Activated CD8-positive, alpha-beta memory T cell treated with anti-CD3 and anti-CD28 coated beads, Interleukin-2, amount 50 U/mL, for 1 hour (primary cell): ENCODE measurements around the gene SCNM1.
"Not testable (repeated sequence)": the region's sequence is repeated elsewhere in the genome, so short reads cannot be mapped to it uniquely, and the experiment has no call there.

ENCODE experiments used
- DNase-seq: peaks from one replicate; pipeline ENCODE4 v3.0.0-alpha.2; 2020; ENCODE audit errors: extremely low read depth

Gene SCNM1

DNA sequence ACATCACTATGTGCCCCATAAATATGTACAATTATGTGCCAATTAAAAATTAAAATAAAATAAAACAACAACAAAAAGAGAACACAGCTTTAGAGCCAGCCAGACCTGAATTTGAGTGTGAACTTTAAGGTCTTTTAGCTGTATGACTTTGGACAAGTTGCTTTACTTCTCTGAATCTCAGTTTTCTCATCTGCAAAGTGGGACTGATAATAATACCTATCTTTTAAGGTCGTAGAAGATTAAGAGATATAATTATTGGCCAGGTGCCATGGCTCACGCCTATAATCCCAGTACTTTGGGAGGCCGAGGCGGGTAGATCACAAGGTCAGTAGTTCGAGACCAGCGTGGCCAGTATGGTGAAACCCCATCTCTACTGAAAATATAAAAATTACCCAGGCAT is 27.4 kb downstream of the SCNM1 start:
- no peak for DNase-seq

DNA sequence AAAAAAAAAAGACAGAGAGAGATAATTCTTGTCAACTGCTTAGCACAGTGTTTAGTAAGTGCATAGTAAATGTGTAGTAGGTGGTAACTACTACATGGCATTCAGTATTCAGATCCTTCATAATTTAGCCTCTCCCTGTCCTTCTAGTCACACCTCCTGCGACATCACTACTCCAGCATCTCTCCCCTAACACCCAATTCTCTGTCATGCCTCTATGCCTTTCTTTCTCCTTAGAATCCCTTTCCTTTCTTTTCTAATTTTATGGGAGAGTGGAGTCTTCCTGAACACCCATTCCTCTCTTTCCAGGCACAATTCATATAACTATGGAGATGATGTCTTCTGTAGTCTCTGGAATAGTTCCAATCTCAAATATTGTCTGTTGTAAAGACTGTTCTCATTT is 27.9 kb downstream of the SCNM1 start:
- no peak for DNase-seq

DNA sequence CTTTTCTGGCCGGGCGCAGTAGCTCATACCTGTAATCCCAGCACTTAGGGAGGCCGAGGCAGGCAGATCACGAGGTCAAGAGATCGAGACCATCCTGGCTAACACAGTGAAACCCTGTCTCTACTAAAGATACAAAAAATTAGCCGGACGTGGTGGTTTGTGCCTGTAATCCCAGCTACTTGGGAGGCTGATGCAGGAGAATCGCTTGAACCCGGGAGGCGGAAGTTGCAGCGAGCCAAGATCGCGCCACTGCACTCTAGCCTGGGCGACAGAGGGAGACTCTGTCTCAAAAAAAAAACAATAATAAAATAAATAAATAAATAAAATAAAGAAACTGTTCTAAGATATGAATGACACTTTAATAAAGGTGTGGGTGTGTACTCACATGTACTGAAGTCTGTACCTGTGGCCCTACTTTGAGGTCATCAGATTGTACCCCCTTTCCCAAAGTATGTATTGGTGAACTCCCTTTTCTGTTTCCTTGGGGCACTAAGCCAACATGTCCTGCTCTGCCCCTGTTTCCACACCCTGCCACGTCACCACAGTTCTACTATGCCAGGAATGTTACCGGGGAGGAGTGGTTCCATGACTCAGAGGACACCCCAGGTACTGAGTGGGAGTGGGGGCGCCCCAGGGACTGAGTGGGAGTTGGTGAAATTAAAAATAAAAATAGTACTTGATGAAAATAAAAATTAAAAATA is 29.1 kb downstream of the SCNM1 start:
- not testable (repeated sequence) for DNase-seq

DNA sequence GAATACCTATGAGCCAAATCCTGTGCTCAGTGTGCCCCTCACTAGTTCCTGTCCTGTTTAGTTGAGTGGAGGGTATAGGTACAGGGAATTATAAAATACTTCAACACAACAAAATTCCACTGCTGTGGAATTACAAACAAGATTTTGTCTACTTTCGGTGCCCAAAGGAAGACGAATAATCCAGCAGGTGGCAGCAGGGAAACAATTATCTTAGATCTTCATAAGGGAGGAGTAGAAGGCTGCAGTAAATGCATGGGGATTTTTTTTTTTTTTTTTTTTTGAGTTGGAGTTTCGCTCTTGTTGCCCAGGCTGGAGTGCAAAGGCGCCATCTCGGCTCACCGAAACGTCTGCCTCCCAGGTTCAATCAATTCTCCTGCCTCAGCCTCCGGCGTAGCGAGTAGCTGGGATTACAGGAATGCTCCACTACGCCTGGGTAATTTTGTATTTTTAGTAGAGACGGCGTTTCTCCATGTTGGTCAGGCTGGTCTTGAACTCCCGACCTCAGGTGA is 30.4 kb downstream of the SCNM1 start:
- DNase-seq = peak; percentile 14

DNA sequence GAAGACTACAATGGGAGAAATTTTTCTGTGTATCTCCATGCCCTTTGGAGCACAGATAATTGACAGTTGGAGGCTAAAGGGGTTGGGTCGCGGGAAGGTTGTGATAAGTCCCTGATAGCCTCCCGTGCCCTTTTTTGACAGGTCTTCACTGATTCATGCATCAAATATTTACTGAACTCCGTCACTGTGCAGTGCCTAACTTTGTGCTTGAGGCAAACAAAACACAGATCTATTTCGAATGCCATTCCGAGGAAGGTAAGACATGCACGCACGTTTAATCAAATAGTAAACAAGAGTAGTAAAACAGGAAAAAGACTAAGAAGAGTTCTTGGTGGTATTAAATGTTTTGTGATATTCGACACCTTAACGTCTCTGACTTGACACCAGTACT is 31.9 kb downstream of the SCNM1 start:
- no peak for DNase-seq

DNA sequence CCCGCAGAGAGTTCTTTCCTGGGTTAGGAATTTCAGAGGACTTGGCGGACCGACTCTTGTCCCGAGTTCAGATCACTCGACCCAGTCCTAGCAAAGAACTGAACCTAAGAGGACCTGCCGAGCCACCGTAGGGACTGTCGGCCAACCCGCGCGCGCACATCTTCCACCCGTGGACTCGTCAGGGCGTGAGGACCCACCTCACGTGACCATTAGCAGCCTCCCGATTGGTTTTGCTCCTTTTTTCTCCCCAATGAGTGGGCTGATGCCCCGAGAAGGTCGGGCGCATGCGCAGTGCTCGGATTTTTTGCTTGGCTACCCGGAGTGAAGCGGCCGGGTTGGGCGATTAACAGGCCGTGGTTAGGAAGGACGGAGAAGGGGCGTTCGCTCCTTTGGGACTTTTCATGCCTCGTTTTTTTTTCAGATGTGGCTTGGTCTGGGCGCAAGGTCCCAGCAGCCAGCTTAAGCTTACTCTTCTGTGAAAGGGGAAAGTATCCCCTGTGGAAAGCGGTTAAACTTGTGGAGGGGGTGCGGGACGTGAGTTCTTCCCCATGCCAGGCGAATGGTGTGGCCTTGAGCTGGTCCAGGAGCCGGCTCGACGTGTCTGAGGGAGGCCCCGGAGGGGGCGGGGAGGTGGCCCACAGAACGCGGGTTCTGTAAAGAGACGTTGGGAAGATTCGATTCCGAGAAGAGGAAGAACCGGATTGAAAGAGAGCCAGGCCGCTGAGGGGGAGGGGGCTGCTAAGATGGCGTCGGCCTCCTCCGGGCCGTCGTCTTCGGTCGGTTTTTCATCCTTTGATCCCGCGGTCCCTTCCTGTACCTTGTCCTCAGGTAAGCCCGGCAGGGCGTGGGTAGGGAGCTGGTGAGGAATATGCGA is 32.5 kb downstream of the SCNM1 start, which contains the start of gene PIP5K1A:
Gene PIP5K1A, plus strand, starts transcription at position 299 of the 874 bp plus-strand sequence. Its CDS starts 445 bp downstream, at position 744.
- DNase-seq = peak; percentile 97

DNA sequence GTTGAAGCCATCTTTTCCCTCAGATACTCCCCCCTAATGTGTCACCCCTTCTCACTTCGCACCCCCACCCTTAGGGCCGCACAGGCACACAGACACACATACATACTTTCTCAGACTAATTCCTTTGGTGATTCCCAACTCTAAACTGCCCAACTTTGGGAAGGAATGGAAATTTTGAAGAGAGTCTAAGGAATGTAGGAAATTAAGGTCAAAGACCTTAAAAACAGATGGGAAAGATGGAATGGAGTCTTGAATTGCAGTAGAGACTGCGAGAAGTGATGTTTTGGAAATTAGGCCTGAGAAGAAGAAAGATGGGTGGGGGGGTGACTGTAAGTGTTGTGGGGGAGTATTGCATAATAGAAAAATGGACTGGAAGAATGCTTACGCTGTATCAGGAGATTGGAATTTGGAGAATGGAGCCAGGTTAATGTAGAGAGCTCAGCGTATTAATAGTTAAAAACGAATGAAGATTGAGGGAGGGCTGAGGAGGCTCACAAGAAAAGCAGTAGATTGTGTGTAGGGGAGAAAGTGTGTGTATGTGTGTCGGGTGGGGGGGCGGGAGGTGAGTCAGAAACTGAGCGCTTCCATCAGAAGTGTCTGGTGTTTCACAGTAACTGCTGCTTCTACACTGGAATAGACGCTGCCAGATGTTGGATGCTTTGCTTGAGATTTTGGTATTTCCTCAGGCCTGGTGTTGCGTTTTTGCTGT is 34.1 kb downstream of the SCNM1 start:
- DNase-seq = no peak

DNA sequence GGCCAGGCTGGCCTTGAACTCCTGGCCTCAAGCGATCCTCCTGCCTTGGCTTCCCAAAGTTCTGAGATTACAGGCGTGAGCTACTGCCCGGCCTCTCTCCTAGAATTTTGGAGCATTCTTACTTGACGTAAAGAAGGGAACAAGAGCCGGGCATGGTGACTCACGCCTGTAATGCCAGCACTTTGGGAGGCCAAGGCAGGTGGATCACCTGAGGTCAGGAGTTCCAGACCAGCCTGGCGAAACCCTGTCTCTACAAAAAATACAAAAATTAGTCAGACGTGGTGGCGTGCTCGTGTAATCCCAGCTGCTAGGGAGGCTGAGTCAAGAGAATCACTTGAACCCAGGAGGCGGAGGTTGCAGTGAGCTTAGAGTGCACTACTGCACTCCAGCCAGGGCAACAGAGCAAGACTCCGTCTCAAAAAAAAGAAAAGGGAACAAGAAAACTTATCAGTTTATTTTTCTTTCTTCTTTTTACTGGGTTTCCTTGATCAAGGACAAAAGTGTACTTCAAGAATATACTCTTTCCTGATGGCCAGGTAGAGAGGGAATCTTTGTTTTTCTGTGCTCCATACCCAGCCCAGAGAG is 39.5 kb downstream of the SCNM1 start:
- DNase-seq = not testable (repeated sequence)

DNA sequence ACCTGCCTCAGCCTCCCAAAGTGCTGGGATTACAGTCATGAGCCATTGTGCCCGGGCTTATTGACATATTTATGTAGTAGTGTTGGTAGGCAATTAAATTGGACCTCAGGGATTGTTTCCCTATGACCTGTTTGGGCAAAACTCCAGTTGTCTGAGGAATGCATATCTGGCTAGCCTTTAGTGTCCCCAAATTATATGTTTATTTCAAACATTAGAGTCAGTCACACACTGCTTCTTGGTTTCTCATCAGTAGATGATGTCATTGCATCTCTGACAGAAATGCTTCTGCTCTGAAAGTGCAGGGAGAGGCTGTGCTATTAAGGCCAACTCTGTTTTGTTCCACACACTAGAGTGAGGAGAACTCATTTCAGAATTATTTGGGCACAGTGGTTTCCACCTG is 44.9 kb downstream of the SCNM1 start:
- DNase-seq = no peak

DNA sequence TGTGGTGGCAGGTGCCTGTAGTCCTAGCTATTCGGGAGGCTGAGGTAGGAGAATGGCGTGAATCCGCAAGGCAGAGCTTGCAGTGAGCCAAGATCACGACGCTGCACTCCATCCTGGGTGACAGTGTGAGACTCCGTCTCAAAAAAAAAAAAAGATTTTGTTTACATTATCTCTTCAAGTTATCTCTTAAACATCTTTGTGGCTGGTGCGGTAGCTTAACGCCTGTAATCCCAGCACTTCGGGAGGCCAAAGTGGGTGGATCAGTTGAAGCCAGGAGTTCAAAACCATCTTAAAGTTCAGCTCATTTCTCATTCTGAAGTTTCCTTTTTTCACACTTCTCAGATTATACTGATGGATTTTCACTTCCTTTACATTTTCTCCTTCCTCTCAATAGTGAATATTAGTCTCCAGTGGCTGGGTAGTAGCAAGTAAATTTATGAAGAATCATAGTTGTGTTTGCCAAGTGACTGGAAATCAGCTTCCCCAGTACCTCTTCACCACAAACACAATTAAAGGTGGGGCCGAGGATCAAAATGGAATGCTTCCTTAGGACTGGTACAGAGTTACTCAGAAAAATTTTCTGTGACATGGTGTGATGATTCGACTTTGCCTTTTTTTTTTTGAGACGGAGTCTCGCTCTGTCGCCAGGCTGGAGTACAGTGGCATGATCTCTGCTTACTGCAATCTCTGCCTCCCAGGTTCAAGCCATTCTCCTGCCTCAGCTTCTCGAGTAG is 46.2 kb downstream of the SCNM1 start:
- DNase-seq = no peak

DNA sequence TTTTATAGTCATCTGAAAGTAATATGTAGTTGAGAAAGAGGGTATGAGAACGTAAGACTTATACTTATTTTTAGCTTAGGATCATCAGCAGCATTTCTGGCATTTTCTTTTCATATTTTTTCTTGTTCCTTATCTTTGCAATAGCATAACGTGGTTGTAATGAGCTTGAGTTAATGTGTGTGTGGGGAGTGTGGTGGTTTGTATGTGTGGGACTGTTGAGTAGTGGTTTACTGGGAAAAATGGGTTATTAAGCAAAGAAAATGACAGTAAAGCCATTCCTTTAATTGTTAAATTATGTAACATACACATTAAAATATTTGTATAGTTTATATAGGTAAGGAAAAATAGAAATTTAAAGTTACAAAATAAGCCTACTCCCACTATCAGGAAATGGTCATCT is 47.6 kb downstream of the SCNM1 start:
- no peak for DNase-seq
